ENCODE results near the gene FILIP1L.

Gene FILIP1L

DNA sequence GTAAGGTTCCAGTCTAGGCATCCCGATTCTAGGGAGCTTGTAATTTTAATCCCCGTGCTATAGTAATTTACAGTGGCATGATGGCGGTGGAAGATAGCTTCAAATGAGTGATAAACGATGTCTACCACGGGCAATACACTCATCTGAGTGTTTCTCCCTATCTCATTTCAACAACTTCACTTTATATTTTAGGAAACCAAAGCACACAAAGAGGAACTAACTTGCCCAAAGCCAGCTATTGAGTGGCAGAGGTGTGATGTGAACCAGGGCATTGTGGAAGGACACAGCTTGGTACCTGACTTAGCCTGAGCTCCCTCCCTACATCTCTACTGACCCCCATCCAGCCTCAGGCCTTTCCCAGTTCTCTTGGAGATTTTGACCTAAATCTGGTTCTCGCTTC is 16.9 kb upstream of the FILIP1L start:
- Histone ChIP-seq H3K27me3 (no peaks in the 10 kb centered on the region), H3K4me3 (ENCODE audit: low read depth, low read length) (no peak overlapping the region), H3K9me3 (no peaks in the 10 kb centered on the region), H3K36me3 (no peaks in the 10 kb centered on the region), H3K4me1 (peaks cover 14% of the 10 kb centered on the region)
- no peak for DNase-seq
- no peak for TF ChIP-seq CTCF (IDR thresholded peaks at IDR 0.05; ENCODE audit: low read depth, low read length)

GRCh38 chr3:100129941-100130340 is 15.6 kb upstream of the FILIP1L start:
- no peak for DNase-seq

GRCh38 chr3:100128565-100128964 is 14.3 kb upstream of the FILIP1L start:
- H3K27me3 ChIP-seq, result no peaks in the 10 kb centered on the region
- no peak overlapping the region for H3K4me3 ChIP-seq (ENCODE audit: low read depth, low read length)
- H3K36me3 ChIP-seq, result no peaks in the 10 kb centered on the region
- no peak for TF ChIP-seq CTCF (IDR thresholded peaks at IDR 0.05; ENCODE audit: low read depth, low read length)
- no peak for DNase-seq
- peaks cover 25% of the 10 kb centered on the region for H3K4me1 ChIP-seq
- H3K9me3 ChIP-seq, result no peaks in the 10 kb centered on the region

More at GRCh38 chr3:100129941-100130340, 15.6 kb upstream of the FILIP1L start:
- H3K9me3 ChIP-seq, result no peaks in the 10 kb centered on the region
- H3K4me3 ChIP-seq (ENCODE audit: low read depth, low read length), result no peak overlapping the region
- no peaks in the 10 kb centered on the region for H3K36me3 ChIP-seq
- no peak for TF ChIP-seq CTCF (IDR thresholded peaks at IDR 0.05; ENCODE audit: low read depth, low read length)
- peaks cover 19% of the 10 kb centered on the region for H3K4me1 ChIP-seq
- H3K27me3 ChIP-seq, result no peaks in the 10 kb centered on the region

GRCh38 chr3:100127792-100128191 is 13.5 kb upstream of the FILIP1L start:
- H3K27me3 ChIP-seq, result no peaks in the 10 kb centered on the region
- peak; percentile 63 for DNase-seq
- H3K36me3 ChIP-seq, result no peaks in the 10 kb centered on the region

GRCh38 chr3:100125161-100125938 is 11.0 kb upstream of the FILIP1L start:
- no peaks in the 10 kb centered on the region for H3K9me3 ChIP-seq
- H3K27me3 ChIP-seq, result no peaks in the 10 kb centered on the region
- no peak for DNase-seq
- H3K36me3 ChIP-seq, result no peaks in the 10 kb centered on the region
- peaks cover 25% of the 10 kb centered on the region for H3K4me1 ChIP-seq
- H3K4me3 ChIP-seq (ENCODE audit: low read depth, low read length), result no peak overlapping the region
- no peak for TF ChIP-seq CTCF (IDR thresholded peaks at IDR 0.05; ENCODE audit: low read depth, low read length)

More at GRCh38 chr3:100127792-100128191, 13.5 kb upstream of the FILIP1L start:
- Histone ChIP-seq H3K9me3 (no peaks in the 10 kb centered on the region), H3K4me3 (ENCODE audit: low read depth, low read length) (no peak overlapping the region), H3K4me1 (peaks cover 25% of the 10 kb centered on the region)
- TF ChIP-seq CTCF (IDR thresholded peaks at IDR 0.05; ENCODE audit: low read depth, low read length), result no peak

DNA sequence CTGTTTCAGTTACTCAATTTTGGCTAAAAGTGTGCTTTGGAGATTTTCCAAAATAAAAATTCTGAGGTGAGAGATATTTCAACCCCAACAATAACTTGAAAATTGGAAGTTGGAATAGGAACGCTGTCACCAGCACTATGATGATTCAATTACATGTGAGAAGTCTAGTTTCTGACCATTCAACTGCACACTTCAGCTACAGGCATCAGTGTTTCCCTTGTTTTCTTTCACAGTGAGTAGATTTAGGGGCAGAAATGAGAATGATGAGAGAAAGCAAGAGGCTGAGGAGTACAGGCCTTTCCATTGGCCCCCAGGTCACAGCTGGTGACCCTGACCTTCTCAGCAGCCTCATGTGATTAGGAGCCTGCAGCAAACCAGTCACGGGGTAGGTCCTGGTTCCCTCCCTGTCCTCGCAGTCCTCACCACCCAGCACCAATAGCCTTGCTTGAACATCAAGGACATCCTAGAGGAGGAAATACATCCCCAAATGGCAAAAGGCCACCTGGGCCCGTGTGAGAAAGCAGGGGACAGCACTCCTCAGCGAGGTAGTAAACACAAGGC is 10.0 kb upstream of the FILIP1L start:
- Histone ChIP-seq H3K4me1 (peaks cover 25% of the 10 kb centered on the region), H3K9me3 (no peaks in the 10 kb centered on the region), H3K36me3 (no peaks in the 10 kb centered on the region), H3K4me3 (ENCODE audit: low read depth, low read length) (no peak overlapping the region), H3K27me3 (no peaks in the 10 kb centered on the region)
- no peak for DNase-seq
- no peak for TF ChIP-seq CTCF (IDR thresholded peaks at IDR 0.05; ENCODE audit: low read depth, low read length)

All from BE2C (cell line).